Thoracic aorta (tissue), 2 donors: ENCODE data around the gene CCL23. TPM values are rescaled to one million over a fixed set of nuclear protein-coding genes. Genes with fewer than 3 reads are reported as not detected.

ENCODE experiments used
- ATAC-seq: fragments of 150-250 bp; one replicate; pipeline ENCODE4 v1.8.0; 2017; ENCODE audit warnings: low read depth; ENCODE audit not compliant: insufficient number of reproducible peaks, low FRiP score
- DNase-seq: peaks from one replicate; pipeline ENCODE4 v3.0.0-alpha.2; 2020; ENCODE audit warnings: low spot score
- H3K27ac ChIP-seq, 2 donors: fragments of 200-600 bp; sonication (generic); 1 replicate in 1 of 2; 2 replicates in 1 of 2; pipeline ENCODE4 v1.5.1; 2016; ENCODE audit warnings: mild to moderate bottlenecking in 2 of 2, moderate library complexity in 2 of 2
- H3K27me3 ChIP-seq: fragments of 200-600 bp; sonication (generic); replicated peaks from 2 replicates; pipeline ENCODE4 v1.6.0; 2016; ENCODE audit warnings: mild to moderate bottlenecking; ENCODE audit not compliant: insufficient read depth
- H3K36me3 ChIP-seq: fragments of 200-600 bp; sonication (generic); one replicate; pipeline ENCODE4 v1.5.1; 2016
- H3K4me1 ChIP-seq, 2 donors: fragments of 200-600 bp; sonication (generic); 1 replicate in 1 of 2; 2 replicates in 1 of 2; pipeline versions ENCODE4 v1.5.1 to v1.6.0; 2016; ENCODE audit warnings: low read depth in 2 of 2, mild to moderate bottlenecking in 1 of 2; ENCODE audit not compliant: control insufficient read depth in 1 of 2
- H3K4me3 ChIP-seq: fragments of 200-600 bp; sonication (generic); 2 replicates; pipeline ENCODE4 v1.5.1; 2016; ENCODE audit warnings: mild to moderate bottlenecking
- H3K9me3 ChIP-seq: fragments of 200-600 bp; sonication (generic); 2 replicates; pipeline ENCODE4 v1.5.1; 2016
- total RNA-seq, 2 donors: library from RNA; depleted of rRNA; stranded (reverse); fragments of >200 nt; gene quantifications; one replicate each; pipeline versions ENCODE4 v1.1.0 to v1.2.3, GENCODE V29; 2016
- TF ChIP-seq, protein P1 (sequence below): fragments of 200-600 bp; sonication (generic); IDR thresholded peaks from one replicate; pipeline ENCODE4 v1.5.1; 2019; ENCODE audit warnings: antibody characterized with exemption

Gene CCL23
- total RNA-seq, 2 donors from 2014 or later = not detected

DNA sequence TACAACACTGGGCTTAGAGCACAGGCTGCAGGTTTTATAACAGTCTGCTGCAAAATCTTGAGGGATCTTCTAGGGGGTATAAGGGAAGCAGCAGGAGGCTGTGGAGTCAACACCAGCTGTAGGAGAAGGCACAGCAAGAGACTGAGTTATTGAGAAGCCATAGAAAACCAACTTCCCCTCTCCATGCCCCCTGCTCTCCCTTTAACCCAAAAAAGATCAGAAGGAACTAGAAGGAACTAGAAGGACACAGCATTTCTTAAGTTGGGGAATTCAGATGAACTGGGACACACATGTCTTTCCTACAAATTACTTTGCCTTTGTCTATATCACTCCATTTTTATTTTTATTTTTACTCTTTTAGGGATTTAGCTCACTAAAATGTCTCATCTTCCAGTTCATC lies 40.1 kb upstream of the CCL23 start:
- Histone ChIP-seq H3K27ac (no peak overlapping the region), H3K4me1 (no peaks in the 10 kb centered on the region), H3K27me3 (no peaks in the 10 kb centered on the region), H3K36me3 (no peaks in the 10 kb centered on the region), H3K9me3 (no peaks in the 10 kb centered on the region), H3K4me3 (no peak overlapping the region)
- ATAC-seq = no peak
- no peak for DNase-seq
- TF ChIP-seq, protein P1, sequence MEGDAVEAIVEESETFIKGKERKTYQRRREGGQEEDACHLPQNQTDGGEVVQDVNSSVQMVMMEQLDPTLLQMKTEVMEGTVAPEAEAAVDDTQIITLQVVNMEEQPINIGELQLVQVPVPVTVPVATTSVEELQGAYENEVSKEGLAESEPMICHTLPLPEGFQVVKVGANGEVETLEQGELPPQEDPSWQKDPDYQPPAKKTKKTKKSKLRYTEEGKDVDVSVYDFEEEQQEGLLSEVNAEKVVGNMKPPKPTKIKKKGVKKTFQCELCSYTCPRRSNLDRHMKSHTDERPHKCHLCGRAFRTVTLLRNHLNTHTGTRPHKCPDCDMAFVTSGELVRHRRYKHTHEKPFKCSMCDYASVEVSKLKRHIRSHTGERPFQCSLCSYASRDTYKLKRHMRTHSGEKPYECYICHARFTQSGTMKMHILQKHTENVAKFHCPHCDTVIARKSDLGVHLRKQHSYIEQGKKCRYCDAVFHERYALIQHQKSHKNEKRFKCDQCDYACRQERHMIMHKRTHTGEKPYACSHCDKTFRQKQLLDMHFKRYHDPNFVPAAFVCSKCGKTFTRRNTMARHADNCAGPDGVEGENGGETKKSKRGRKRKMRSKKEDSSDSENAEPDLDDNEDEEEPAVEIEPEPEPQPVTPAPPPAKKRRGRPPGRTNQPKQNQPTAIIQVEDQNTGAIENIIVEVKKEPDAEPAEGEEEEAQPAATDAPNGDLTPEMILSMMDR = no peak

DNA sequence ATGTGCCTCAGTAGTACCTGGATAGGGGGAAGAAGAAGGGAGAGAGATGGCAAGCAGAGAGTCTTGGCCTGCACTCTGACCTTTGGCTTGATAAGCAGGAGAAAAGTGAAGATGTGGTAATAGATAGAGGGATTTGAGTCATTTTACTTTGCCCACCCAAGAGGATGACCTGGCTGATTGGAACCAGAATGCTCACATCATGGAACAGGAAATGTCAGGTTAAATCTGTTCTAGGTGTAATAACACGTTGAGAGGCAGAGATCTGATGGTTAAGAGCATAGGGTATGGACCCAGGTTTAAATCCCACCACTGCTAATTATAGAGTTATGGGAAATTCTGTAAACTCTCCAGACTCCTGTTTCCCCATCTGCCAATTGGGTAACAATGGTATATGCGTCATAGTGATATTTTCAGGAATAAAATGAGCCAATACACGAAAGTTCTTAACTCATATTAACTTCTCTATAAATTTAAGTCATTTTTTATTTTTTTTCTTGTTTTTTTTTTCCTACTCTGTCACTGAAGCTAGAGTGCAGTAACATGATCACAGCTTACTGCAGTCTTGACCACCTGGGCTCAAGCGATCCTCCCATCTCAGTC lies 38.2 kb upstream of the CCL23 start:
- H3K4me1 ChIP-seq = no peaks in the 10 kb centered on the region
- no peak for ATAC-seq

DNA sequence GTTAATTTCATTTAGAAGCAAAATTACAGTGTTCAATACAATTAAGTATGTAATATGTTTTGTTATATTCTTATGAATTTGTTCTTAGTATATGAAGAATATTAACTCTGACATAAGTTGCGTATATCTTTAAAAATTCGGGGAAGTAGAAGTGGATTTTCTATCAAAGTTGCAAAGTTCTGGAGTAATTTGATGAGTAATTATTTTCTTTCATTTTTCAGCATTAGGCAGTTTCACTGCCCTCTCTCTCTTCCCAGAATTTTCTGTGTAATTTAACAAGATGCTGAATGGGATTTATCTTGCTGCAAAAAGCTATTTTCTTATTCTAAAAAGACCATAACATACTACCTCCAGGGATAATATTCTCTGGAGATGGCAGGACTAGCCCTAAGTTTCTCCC lies 37.4 kb upstream of the CCL23 start:
- Histone ChIP-seq H3K27me3 (no peaks in the 10 kb centered on the region), H3K36me3 (no peaks in the 10 kb centered on the region), H3K9me3 (peaks cover 3% of the 10 kb centered on the region), H3K4me3 (no peak overlapping the region), H3K4me1 (no peaks in the 10 kb centered on the region), H3K27ac (no peak overlapping the region)
- no peak for ATAC-seq
- DNase-seq = no peak
- TF ChIP-seq, protein P1 = no peak

More for the DNA sequence above, 38.2 kb upstream of the CCL23 start:
- Histone ChIP-seq H3K27ac (no peak overlapping the region), H3K27me3 (no peaks in the 10 kb centered on the region), H3K4me3 (no peak overlapping the region), H3K36me3 (no peaks in the 10 kb centered on the region), H3K9me3 (peaks cover 3% of the 10 kb centered on the region)
- no peak for DNase-seq
- TF ChIP-seq, protein P1 = no peak

DNA sequence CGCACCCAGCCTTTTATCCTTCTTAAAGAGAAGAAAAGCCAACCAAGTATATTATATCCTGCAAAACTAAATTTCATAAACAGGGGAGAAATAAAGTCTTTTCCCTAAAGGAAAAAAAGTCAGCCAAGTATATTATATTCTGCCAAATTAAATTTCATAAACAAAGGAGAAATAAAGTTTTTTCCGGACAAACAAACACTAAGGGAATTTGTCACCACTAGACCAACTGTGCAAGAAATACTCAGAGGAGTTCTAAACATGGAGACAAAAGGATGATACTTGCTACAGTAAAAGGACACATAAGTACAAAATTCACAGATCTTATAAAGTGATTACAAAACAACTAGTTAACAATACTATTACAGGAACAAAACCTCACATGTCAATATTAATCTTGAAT lies 31.9 kb upstream of the CCL23 start:
- no peak for ATAC-seq
- H3K9me3 ChIP-seq = peaks cover 13% of the 10 kb centered on the region
- TF ChIP-seq, protein P1 = no peak

DNA sequence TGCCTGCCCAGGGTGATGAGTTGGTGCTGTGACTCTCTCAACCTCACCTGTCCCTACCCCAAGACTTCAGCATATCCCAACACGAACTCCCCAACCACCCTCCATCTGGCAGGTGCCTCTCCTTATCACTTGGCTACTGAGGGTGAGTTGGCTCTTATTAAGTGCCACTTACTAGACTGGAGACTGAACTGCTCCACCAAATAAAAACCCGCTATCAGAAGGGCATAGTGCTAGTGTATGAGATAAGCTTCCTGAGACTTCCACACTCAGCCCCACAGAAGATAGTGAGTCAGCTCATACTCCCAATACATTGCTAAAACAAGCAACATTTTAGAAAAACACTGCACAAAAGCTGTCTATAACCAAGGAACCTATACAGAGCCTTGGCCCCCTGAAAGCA lies 30.3 kb upstream of the CCL23 start:
- Histone ChIP-seq H3K27ac (no peak overlapping the region), H3K4me1 (no peaks in the 10 kb centered on the region), H3K4me3 (no peak overlapping the region), H3K27me3 (no peaks in the 10 kb centered on the region), H3K36me3 (no peaks in the 10 kb centered on the region), H3K9me3 (peaks cover 13% of the 10 kb centered on the region)
- TF ChIP-seq, protein P1 = no peak
- no peak for ATAC-seq
- DNase-seq = no peak

More for the DNA sequence above, 31.9 kb upstream of the CCL23 start:
- Histone ChIP-seq H3K4me1 (no peaks in the 10 kb centered on the region), H3K36me3 (no peaks in the 10 kb centered on the region), H3K27me3 (no peaks in the 10 kb centered on the region), H3K27ac (no peak overlapping the region), H3K4me3 (no peak overlapping the region)
- DNase-seq = no peak
